H1 (cell line): Measurements from ENCODE around the gene RAB25. TPM values are rescaled to one million over a fixed set of nuclear protein-coding genes. Genes with fewer than 3 reads are reported as not detected.
A peak's percentile ranks its signal among the peaks of the same experiment; 100 is the strongest.

Source experiments
- RAD21 ChIP-seq, 2 experiments: IDR thresholded peaks in 1 of 2; conservative IDR thresholded peaks in 1 of 2; 2 replicates each; pipeline ENCODE4 v1.6.1; 2011; ENCODE audit warnings: low read depth in 2 of 2, low read length in 2 of 2, improper control_type of control experiment in 1 of 2, inconsistent platforms in 1 of 2, mild to moderate bottlenecking in 1 of 2, moderate library complexity in 1 of 2
- polyA plus RNA-seq, 7 experiments: library from polyadenylated mRNA; depleted of rRNA in 3 of 7; stranded (reverse) in 5 of 7; unstranded in 2 of 7; fragments of >200 nt in 5 of 7; fragments of 200-250 nt in 2 of 7; gene quantifications; 1 replicate in 5 of 7; 2 replicates in 1 of 7; 4 replicates in 1 of 7; pipeline versions ENCODE4 v1.2.1 to v1.2.3, GENCODE V29; 2011 to 2013; ENCODE audit warnings: missing spikeins in 2 of 7, mixed read lengths in 2 of 7
- total RNA-seq: library from RNA; stranded (reverse); fragmentation: NEBNext Ultra II Directional; extraction: Animal tissue kit (Norgen Biotek cat#: 25700); gene quantifications from 2 replicates; pipeline ENCODE4 v1.2.1, GENCODE V29; 2021

The RAB25 gene
- total and polyA plus RNA-seq, 2 of the 8 experiments (the other 6 are each of a cell fraction or from before 2014, with no cell fraction given): 34.8 to 98.2 TPM

GRCh38 chr1:156104861-156105832, 44.2 kb downstream of the RAB25 start (continued):
- peak; percentile 22 to 29; a peak in 3 of 4 replicates for TF ChIP-seq RAD21 (IDR thresholded peaks at IDR 0.05 in 1 of 2, conservative IDR thresholded peaks at IDR 0.05 in 1 of 2; ENCODE audit: low read depth in 2 of 2, low read length in 2 of 2)
